SU-DHL-6 (cell line): ENCODE results near the gene TANGO6.

Experiments used
- EZH2phosphoT487 ChIP-seq: fragments of 200-600 bp; sonication (generic), shearing (Covaris generic); conservative IDR thresholded peaks from 2 replicates; pipeline ENCODE4 v1.6.1; 2018; ENCODE audit warnings: mild to moderate bottlenecking, antibody characterized with exemption, low read length, moderate library complexity, mixed read lengths
- TF ChIP-seq, protein P1 (sequence below): fragments of 200-600 bp; sonication (generic); IDR thresholded peaks from one replicate; pipeline ENCODE4 v1.5.1; 2017; ENCODE audit warnings: antibody characterized with exemption, mild to moderate bottlenecking, low read length, moderate library complexity; ENCODE audit not compliant: insufficient read depth, poor library complexity, severe bottlenecking

DNA sequence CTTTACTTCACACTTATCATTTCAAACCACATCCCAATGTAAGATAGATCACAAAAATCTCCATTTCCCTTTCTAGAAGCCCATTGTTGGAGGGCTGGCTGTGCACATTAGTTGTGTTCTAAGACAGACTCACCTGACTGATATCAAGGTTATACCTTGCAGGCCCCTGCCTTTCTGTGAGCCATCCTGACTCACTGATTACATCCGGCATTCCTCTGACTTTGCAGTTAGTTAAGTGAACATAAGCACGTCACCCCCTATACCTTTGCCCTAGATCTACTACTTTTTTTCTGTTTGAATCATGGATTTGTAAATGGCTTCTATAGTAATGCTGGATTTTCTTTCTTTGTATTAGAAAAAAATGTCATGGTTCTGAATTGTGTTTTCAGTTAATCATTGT, 78.3 kb downstream of the TANGO6 start:
- TF ChIP-seq, protein P1, sequence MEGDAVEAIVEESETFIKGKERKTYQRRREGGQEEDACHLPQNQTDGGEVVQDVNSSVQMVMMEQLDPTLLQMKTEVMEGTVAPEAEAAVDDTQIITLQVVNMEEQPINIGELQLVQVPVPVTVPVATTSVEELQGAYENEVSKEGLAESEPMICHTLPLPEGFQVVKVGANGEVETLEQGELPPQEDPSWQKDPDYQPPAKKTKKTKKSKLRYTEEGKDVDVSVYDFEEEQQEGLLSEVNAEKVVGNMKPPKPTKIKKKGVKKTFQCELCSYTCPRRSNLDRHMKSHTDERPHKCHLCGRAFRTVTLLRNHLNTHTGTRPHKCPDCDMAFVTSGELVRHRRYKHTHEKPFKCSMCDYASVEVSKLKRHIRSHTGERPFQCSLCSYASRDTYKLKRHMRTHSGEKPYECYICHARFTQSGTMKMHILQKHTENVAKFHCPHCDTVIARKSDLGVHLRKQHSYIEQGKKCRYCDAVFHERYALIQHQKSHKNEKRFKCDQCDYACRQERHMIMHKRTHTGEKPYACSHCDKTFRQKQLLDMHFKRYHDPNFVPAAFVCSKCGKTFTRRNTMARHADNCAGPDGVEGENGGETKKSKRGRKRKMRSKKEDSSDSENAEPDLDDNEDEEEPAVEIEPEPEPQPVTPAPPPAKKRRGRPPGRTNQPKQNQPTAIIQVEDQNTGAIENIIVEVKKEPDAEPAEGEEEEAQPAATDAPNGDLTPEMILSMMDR = no peak
- TF ChIP-seq EZH2phosphoT487 = no peak
